Left lung (tissue), 10 donors: Measurements from ENCODE around the gene N4BP2. TPM values are rescaled to one million over a fixed set of nuclear protein-coding genes. Genes with fewer than 3 reads are reported as not detected.

Source experiments
- ATAC-seq: fragments of 200-7000 bp; cut with Tn5 transposase; one replicate; pipeline ENCODE4 v1.9.1; 2020; ENCODE audit warnings: moderate library complexity
- DNase-seq, 4 donors: peaks; one replicate each; pipeline ENCODE4 v3.0.0-alpha.2; 2013 to 2020
- H3K27ac ChIP-seq, 2 donors: fragments of 200-600 bp; sonication (generic) in 1 of 2; one replicate each; pipeline versions ENCODE4 v1.5.0 to v1.8.0; 2020 to 2021
- H3K27me3 ChIP-seq, 2 donors: fragments of 200-600 bp; sonication (generic) in 1 of 2; one replicate each; pipeline versions ENCODE4 v1.5.0 to v1.8.0; 2020 to 2021
- H3K36me3 ChIP-seq, 2 donors: fragments of 200-600 bp; sonication (generic) in 1 of 2; one replicate each; pipeline versions ENCODE4 v1.5.0 to v1.8.0; 2020 to 2021
- H3K4me1 ChIP-seq, 2 donors: fragments of 200-600 bp; one replicate each; pipeline ENCODE4 v1.8.0; 2021
- H3K4me3 ChIP-seq, 2 donors: fragments of 200-600 bp; sonication (generic) in 1 of 2; one replicate each; pipeline versions ENCODE4 v1.5.0 to v1.8.0; 2020 to 2021; ENCODE audit warnings: mild to moderate bottlenecking in 1 of 2
- H3K9me3 ChIP-seq, 2 donors: fragments of 200-600 bp; sonication (generic) in 1 of 2; one replicate each; pipeline versions ENCODE4 v1.5.0 to v1.8.0; 2020 to 2021
- intact Hi-C, 2 donors: fragments of 100-400 bp; cut with DNase I; formaldehyde crosslinking; loops; one replicate each; pipeline versions ENCODE4 v1.11.2 to v1.14.2; 2022
- polyA plus RNA-seq, 6 donors: library from polyadenylated mRNA; unstranded; fragments of 120-200 nt; gene quantifications; one replicate each; pipeline ENCODE4 v1.2.1, GENCODE V29; 2013; ENCODE audit not compliant: insufficient read length in 6 of 6
- total RNA-seq, 2 donors: library from RNA; stranded (reverse); fragmentation: NEBNext Ultra II Directional; extraction: Animal tissue kit (Norgen Biotek cat#: 25700); gene quantifications; one replicate each; pipeline ENCODE4 v1.2.1, GENCODE V29; 2021
- TF ChIP-seq, protein P1 (sequence below), 2 donors: fragments of 200-600 bp; sonication (generic) in 1 of 2; IDR thresholded peaks; one replicate each; pipeline versions ENCODE4 v1.5.0 to v1.8.0; 2021; ENCODE audit warnings: antibody characterized with exemption in 2 of 2
- donor health status: DM: no; HTN: yes; CAD: no.
- donor health status: DM: no; HTN: no; CAD: no.

The N4BP2 gene
- total and polyA plus RNA-seq, 8 donors: 5.9 to 22.3 (median 18.8) TPM

DNA sequence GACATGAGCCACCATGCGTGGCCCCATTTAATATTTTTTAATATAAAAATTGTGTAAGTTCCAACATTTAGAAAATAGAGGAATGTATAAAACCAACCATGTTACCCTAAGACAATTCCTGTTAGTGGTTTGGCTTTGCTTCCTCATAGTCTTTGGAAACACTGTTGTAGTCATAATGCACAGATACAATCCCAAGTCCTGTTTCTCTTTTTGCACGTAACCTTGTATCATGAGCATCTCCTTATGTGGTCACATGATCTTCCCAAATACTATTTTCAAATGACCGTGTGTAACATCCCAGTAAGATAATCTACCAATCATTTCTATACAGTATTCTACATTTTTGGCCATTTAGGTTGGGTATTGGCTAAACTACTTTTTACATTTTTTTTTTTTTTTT lies 126.3 kb downstream of the N4BP2 start:
- peaks cover 0 to 27% of the 10 kb centered on the region in 2 donors for H3K4me1 ChIP-seq
- no peak for DNase-seq
- ATAC-seq: peak; percentile 21
- no peak overlapping the region for H3K4me3 ChIP-seq
- no peaks in the 10 kb centered on the region for H3K9me3 ChIP-seq
- intact Hi-C loops: no loop called here
- H3K36me3 ChIP-seq: no peaks in the 10 kb centered on the region
- TF ChIP-seq, protein P1, sequence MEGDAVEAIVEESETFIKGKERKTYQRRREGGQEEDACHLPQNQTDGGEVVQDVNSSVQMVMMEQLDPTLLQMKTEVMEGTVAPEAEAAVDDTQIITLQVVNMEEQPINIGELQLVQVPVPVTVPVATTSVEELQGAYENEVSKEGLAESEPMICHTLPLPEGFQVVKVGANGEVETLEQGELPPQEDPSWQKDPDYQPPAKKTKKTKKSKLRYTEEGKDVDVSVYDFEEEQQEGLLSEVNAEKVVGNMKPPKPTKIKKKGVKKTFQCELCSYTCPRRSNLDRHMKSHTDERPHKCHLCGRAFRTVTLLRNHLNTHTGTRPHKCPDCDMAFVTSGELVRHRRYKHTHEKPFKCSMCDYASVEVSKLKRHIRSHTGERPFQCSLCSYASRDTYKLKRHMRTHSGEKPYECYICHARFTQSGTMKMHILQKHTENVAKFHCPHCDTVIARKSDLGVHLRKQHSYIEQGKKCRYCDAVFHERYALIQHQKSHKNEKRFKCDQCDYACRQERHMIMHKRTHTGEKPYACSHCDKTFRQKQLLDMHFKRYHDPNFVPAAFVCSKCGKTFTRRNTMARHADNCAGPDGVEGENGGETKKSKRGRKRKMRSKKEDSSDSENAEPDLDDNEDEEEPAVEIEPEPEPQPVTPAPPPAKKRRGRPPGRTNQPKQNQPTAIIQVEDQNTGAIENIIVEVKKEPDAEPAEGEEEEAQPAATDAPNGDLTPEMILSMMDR (IDR thresholded peaks at IDR 0.05): no peak
- no peak overlapping the region for H3K27ac ChIP-seq
- no peaks in the 10 kb centered on the region for H3K27me3 ChIP-seq

DNA sequence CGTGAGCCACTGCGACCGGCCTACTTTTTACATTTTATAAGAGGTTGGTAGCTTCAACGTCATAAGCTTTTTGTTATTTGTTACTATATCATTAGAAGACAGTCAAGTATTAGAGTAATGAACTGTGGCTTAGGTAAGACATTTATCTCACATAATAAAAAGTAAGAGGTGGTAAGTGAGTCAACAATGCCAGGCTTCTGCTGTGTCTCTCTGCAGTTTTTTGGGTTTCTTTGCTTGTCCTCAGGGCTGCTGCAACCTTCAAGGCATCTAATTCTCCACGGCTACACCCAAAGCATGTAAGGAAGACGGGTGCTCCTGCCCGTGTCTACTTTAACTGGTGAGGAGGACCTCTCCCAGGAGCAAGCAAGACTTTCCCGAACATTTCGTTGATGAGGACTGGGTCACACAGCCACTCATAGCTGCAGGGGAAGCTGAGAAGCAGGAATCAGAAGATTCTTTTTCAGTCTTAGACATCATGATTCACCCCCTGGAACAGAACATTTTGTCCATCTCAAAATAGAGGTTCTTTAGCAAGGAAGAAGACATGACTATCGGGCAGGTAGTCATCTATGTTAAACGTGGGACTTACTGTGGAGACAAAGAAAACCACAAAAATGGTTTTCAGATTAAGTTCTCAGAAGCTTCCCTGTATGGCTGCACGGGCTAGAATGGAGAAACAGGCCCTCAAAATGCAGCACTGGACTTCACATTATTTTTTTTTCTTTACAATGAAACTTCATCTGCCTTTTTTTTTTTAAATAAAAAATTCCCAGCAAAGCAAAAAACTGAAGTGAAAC lies 127.2 kb downstream of the N4BP2 start:
- H3K36me3 ChIP-seq: no peaks in the 10 kb centered on the region
- no peaks in the 10 kb centered on the region for H3K27me3 ChIP-seq
- no peak overlapping the region for H3K4me3 ChIP-seq
- ATAC-seq (no peak), DNase-seq (no peak)
- TF ChIP-seq, protein P1 (IDR thresholded peaks at IDR 0.05): no peak
- intact Hi-C loops: no loop called here
- no peaks in the 10 kb centered on the region for H3K9me3 ChIP-seq
- H3K27ac ChIP-seq: no peak overlapping the region
- H3K4me1 ChIP-seq: peaks cover 0 to 27% of the 10 kb centered on the region in 2 donors

DNA sequence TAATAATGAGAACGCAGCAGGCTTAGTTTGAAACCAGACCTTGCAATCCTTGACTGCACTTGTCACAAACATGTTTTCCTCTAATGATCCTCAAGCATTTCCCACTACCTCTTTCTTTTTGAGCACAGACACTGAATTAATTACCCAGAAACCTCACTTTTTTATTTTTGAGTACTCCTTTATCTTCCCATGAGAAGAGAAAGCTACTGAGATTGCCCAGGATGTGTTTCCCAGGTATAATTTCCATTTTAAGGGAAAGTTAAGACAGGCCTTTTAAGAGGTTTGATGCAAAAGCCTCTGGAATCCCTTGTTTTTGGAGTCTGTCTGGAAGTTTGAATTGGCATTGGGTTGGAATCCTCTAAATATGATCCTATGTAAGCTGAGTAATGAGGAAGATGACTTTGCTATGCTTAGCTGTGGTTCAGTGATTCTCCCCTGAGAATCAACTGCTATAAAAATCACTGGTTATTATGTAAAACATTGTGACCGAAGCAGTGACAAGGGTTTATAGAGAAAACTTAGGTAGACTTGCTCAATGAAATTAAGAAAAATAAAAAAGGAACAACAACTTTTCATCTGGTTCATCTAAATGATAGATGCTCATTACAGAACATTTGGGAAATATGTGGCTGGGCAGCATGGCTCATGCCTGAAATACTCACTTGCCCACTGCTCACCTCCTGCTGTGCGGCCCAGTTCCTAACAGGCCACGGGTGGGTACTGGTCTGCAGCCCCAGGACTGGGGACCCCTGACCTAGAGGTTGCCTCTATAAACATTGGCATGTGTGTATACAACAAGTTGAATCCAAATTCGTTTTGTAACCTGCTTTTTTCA lies 129.4 kb downstream of the N4BP2 start:
- Histone ChIP-seq H3K4me1 (peaks cover 0 to 22% of the 10 kb centered on the region in 2 donors), H3K9me3 (no peaks in the 10 kb centered on the region), H3K4me3 (no peak overlapping the region), H3K27ac (no peak overlapping the region), H3K27me3 (no peaks in the 10 kb centered on the region), H3K36me3 (no peaks in the 10 kb centered on the region)
- TF ChIP-seq, protein P1 (IDR thresholded peaks at IDR 0.05): no peak
- intact Hi-C loops: no loop called here
- DNase-seq (no peak), ATAC-seq (no peak)

DNA sequence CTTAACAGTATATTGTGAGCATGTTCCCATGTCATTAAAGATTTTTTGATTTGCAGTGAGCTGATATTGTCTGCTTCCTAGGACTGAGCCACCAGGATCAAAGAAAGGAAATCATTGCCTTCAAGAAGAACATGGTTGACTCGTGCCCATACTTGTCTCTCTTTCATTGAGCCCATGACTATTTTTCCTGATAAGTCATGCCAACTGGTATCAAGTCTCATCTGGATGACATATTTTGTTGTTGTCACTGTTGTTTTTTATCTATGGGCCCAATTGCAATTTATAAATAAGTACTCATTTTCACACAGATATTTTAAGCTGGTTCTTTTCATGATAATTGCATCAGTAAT lies 130.0 kb downstream of the N4BP2 start:
- no peak overlapping the region for H3K4me3 ChIP-seq
- TF ChIP-seq, protein P1 (IDR thresholded peaks at IDR 0.05): no peak
- H3K4me1 ChIP-seq: peaks cover 0 to 22% of the 10 kb centered on the region in 2 donors
- intact Hi-C loops: no loop called here
- H3K36me3 ChIP-seq: no peaks in the 10 kb centered on the region
- no peaks in the 10 kb centered on the region for H3K27me3 ChIP-seq
- DNase-seq (no peak), ATAC-seq (no peak)
- no peak overlapping the region for H3K27ac ChIP-seq
- no peaks in the 10 kb centered on the region for H3K9me3 ChIP-seq

DNA sequence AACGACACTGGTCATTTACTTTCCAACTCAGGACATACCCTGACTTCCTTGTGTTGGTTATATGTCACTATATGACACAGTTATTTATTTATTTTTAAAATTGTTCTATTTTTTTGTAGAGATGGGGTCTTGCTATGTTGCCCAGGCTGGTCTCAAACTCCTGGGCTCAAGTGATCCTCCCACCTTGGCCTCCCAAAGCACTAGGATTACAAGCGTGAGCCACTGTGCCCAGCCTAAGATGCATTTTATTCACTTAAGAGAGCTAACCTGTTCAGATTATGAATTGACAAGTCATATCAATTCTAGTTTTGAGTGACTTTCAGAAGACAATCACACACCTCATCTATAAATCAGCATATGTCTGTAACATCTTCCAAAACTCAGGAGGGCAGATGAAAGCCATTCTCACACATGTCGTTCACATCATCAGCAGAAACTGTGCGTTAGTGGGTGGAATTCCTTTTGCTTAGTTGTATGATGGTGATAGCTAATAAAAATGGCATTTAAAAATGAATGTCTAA lies 130.8 kb downstream of the N4BP2 start:
- TF ChIP-seq, protein P1 (IDR thresholded peaks at IDR 0.05): no peak
- no peak overlapping the region for H3K4me3 ChIP-seq
- intact Hi-C loops: no loop called here

More for the DNA sequence above, 130.8 kb downstream of the N4BP2 start:
- Histone ChIP-seq H3K36me3 (no peaks in the 10 kb centered on the region), H3K27me3 (no peaks in the 10 kb centered on the region), H3K4me1 (peaks cover 0 to 22% of the 10 kb centered on the region in 2 donors), H3K27ac (no peak overlapping the region), H3K9me3 (no peaks in the 10 kb centered on the region)
- no peak for DNase-seq
- ATAC-seq: no peak
